ENCODE results near the gene PSMG3. TPM values are rescaled to one million over a fixed set of nuclear protein-coding genes. Genes with fewer than 3 reads are reported as not detected.

Gene PSMG3
- total RNA-seq, 1 donor from 2014 or later: 56.6 TPM

- DNase-seq: no peak
- Mint-ChIP-seq H3K27me3 (ENCODE audit: unreplicated experiment) (peaks cover 4% of the 10 kb centered on the region), H3K4me3 (ENCODE audit: unreplicated experiment) (peak overlapping the region; percentile 85), H3K36me3 (ENCODE audit: unreplicated experiment) (no peaks in the 10 kb centered on the region), H3K27ac (ENCODE audit: unreplicated experiment) (peak overlapping the region; percentile 33), H3K4me1 (ENCODE audit: low read depth, unreplicated experiment) (peaks cover 11% of the 10 kb centered on the region), H3K9me3 (ENCODE audit: unreplicated experiment) (no peaks in the 10 kb centered on the region)
- no peak for TF ChIP-seq CTCF (IDR thresholded peaks at IDR 0.05; ENCODE audit: partially characterized antibody, unreplicated experiment)
Measured at GRCh38 chr7:1531979-1532455, 37.8 kb downstream of the PSMG3 start.

GRCh38 chr7:1531263-1531978, 38.4 kb downstream of the PSMG3 start:
- H3K27me3 Mint-ChIP-seq (ENCODE audit: unreplicated experiment): peaks cover 7% of the 10 kb centered on the region
- H3K36me3 Mint-ChIP-seq (ENCODE audit: unreplicated experiment): no peaks in the 10 kb centered on the region
- no peak overlapping the region for H3K27ac Mint-ChIP-seq (ENCODE audit: unreplicated experiment)
- H3K4me3 Mint-ChIP-seq (ENCODE audit: unreplicated experiment): peak overlapping the region; percentile 85
- no peak for TF ChIP-seq CTCF (IDR thresholded peaks at IDR 0.05; ENCODE audit: partially characterized antibody, unreplicated experiment)
- H3K4me1 Mint-ChIP-seq (ENCODE audit: low read depth, unreplicated experiment): peaks cover 9% of the 10 kb centered on the region
- no peak for DNase-seq
- no peaks in the 10 kb centered on the region for H3K9me3 Mint-ChIP-seq (ENCODE audit: unreplicated experiment)

GRCh38 chr7:1530946-1531262, 38.9 kb downstream of the PSMG3 start:
- Mint-ChIP-seq H3K27ac (ENCODE audit: unreplicated experiment) (no peak overlapping the region), H3K36me3 (ENCODE audit: unreplicated experiment) (no peaks in the 10 kb centered on the region), H3K4me3 (ENCODE audit: unreplicated experiment) (no peak overlapping the region), H3K27me3 (ENCODE audit: unreplicated experiment) (peaks cover 7% of the 10 kb centered on the region), H3K4me1 (ENCODE audit: low read depth, unreplicated experiment) (peaks cover 9% of the 10 kb centered on the region), H3K9me3 (ENCODE audit: unreplicated experiment) (no peaks in the 10 kb centered on the region)
- DNase-seq: no peak
- no peak for TF ChIP-seq CTCF (IDR thresholded peaks at IDR 0.05; ENCODE audit: partially characterized antibody, unreplicated experiment)

- Mint-ChIP-seq H3K9me3 (ENCODE audit: unreplicated experiment) (no peaks in the 10 kb centered on the region), H3K27ac (ENCODE audit: unreplicated experiment) (no peak overlapping the region), H3K4me1 (ENCODE audit: low read depth, unreplicated experiment) (peaks cover 9% of the 10 kb centered on the region), H3K27me3 (ENCODE audit: unreplicated experiment) (peaks cover 11% of the 10 kb centered on the region), H3K36me3 (ENCODE audit: unreplicated experiment) (no peaks in the 10 kb centered on the region), H3K4me3 (ENCODE audit: unreplicated experiment) (peak overlapping the region; percentile 73)
- DNase-seq: no peak
- TF ChIP-seq CTCF (IDR thresholded peaks at IDR 0.05; ENCODE audit: partially characterized antibody, unreplicated experiment): no peak
Measured at GRCh38 chr7:1529383-1530116, 40.3 kb downstream of the PSMG3 start.

GRCh38 chr7:1526271-1526754, 43.5 kb downstream of the PSMG3 start:
- H3K4me1 Mint-ChIP-seq (ENCODE audit: low read depth, unreplicated experiment): no peaks in the 10 kb centered on the region
- no peak for TF ChIP-seq CTCF (IDR thresholded peaks at IDR 0.05; ENCODE audit: partially characterized antibody, unreplicated experiment)
- H3K27ac Mint-ChIP-seq (ENCODE audit: unreplicated experiment): no peak overlapping the region
- H3K27me3 Mint-ChIP-seq (ENCODE audit: unreplicated experiment): peaks cover 9% of the 10 kb centered on the region
- no peak for DNase-seq
- H3K9me3 Mint-ChIP-seq (ENCODE audit: unreplicated experiment): peaks cover 3% of the 10 kb centered on the region
- no peak overlapping the region for H3K4me3 Mint-ChIP-seq (ENCODE audit: unreplicated experiment)
- H3K36me3 Mint-ChIP-seq (ENCODE audit: unreplicated experiment): no peaks in the 10 kb centered on the region
